ENCODE results near the gene POLR2C. TPM values are rescaled to one million over a fixed set of nuclear protein-coding genes. Genes with fewer than 3 reads are reported as not detected.

POLR2C gene
- total and polyA plus RNA-seq, 2 of the 13 experiments (the other 11 are each of a cell fraction or from before 2014, with no cell fraction given): 104 to 216 TPM

DNA sequence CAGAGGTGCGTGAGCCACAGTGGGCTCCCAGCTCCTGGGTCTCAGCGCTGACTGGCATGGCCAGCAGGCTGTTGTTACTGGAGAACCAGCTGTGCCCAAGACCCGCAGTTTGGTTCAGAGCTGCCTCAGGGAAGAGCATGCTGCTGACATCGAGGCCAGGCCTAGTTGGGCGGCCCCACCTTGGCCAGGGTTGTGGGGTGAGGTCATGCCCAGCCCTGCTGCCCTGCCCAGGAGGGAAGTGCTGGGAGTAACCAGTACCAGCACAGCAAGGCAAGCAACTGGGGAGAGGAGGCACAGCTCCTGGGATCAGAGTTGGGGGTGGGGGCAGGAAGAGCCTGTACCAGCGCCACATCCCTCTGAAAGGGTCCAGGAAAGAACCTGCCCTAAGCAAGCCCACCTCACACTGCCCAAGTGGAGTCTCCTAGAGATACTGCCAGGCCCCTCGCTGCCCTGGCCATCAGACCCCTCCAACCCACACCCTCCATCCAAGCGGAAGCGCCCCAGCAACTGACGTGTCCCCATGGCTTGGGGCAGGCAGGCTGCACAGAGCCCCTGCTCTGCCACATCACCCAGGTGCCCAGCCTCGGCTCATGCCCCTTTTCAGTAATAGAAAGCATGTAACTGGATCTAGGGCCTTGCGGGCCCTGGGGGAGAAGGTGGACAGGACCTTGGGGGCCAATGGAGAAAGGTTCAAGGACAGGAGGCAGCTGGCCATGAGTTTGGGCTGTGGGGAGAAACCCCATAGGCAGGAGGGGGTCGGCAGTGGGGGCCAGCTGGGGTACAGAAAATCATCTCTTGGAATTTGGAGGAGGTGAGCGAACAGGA is 22.8 kb downstream of the POLR2C start (continued):
- TF ChIP-seq MAF1 (CRISPR knock-in tag; IDR thresholded peaks at IDR 0.05; ENCODE audit: borderline replicate concordance): 0 out of 2 replicates have a peak, but pooled peaks have one; percentile 36
- TF ChIP-seq, protein P1, sequence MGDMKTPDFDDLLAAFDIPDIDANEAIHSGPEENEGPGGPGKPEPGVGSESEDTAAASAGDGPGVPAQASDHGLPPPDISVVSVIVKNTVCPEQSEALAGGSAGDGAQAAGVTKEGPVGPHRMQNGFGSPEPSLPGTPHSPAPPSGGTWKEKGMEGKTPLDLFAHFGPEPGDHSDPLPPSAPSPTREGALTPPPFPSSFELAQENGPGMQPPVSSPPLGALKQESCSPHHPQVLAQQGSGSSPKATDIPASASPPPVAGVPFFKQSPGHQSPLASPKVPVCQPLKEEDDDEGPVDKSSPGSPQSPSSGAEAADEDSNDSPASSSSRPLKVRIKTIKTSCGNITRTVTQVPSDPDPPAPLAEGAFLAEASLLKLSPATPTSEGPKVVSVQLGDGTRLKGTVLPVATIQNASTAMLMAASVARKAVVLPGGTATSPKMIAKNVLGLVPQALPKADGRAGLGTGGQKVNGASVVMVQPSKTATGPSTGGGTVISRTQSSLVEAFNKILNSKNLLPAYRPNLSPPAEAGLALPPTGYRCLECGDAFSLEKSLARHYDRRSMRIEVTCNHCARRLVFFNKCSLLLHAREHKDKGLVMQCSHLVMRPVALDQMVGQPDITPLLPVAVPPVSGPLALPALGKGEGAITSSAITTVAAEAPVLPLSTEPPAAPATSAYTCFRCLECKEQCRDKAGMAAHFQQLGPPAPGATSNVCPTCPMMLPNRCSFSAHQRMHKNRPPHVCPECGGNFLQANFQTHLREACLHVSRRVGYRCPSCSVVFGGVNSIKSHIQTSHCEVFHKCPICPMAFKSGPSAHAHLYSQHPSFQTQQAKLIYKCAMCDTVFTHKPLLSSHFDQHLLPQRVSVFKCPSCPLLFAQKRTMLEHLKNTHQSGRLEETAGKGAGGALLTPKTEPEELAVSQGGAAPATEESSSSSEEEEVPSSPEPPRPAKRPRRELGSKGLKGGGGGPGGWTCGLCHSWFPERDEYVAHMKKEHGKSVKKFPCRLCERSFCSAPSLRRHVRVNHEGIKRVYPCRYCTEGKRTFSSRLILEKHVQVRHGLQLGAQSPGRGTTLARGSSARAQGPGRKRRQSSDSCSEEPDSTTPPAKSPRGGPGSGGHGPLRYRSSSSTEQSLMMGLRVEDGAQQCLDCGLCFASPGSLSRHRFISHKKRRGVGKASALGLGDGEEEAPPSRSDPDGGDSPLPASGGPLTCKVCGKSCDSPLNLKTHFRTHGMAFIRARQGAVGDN (CRISPR knock-in tag; IDR thresholded peaks at IDR 0.05): peak; percentile 73
- TF ChIP-seq ATF7-NPFF (CRISPR knock-in tag; IDR thresholded peaks at IDR 0.05; ENCODE audit: low read depth): 0 out of 2 replicates have a peak, but pooled peaks have one; percentile 33
- TF ChIP-seq SP4 (CRISPR knock-in tag; IDR thresholded peaks at IDR 0.05): peak; percentile 33; the same call in 1 of the 2 replicates
- no peak for TF ChIP-seq HNRNPH1 (optimal IDR thresholded peaks at IDR 0.05; ENCODE audit: low read depth, low read length)
- TF ChIP-seq ZBTB38 (CRISPR knock-in tag; IDR thresholded peaks at IDR 0.05): peak; percentile 62; the same call in 1 of the 2 replicates
- no peak for TF ChIP-seq ZNF558 (CRISPR knock-in tag; IDR thresholded peaks at IDR 0.05; ENCODE audit: borderline replicate concordance)
- TF ChIP-seq ZNF605 (CRISPR knock-in tag; IDR thresholded peaks at IDR 0.05): peak; percentile 81; the same call in 1 of the 2 replicates
- TF ChIP-seq ZNF510 (CRISPR knock-in tag; IDR thresholded peaks at IDR 0.05; ENCODE audit: low read depth): no peak
- 0 out of 2 replicates have a peak, but pooled peaks have one; percentile 2 for TF ChIP-seq HDAC1 (CRISPR knock-in tag; IDR thresholded peaks at IDR 0.05)
- TF ChIP-seq NRL (CRISPR knock-in tag; IDR thresholded peaks at IDR 0.05; ENCODE audit: borderline replicate concordance): peak; percentile 12; the same call in 1 of the 2 replicates
- TF ChIP-seq ZSCAN21 (CRISPR knock-in tag; IDR thresholded peaks at IDR 0.05; ENCODE audit: borderline replicate concordance): 0 out of 2 replicates have a peak, but pooled peaks have one; percentile 58
- TF ChIP-seq ZFX (CRISPR knock-in tag; IDR thresholded peaks at IDR 0.05; ENCODE audit: low read depth): peak; percentile 60
- TF ChIP-seq GFI1 (CRISPR knock-in tag; IDR thresholded peaks at IDR 0.05; ENCODE audit: borderline replicate concordance): no peak
- TF ChIP-seq ADNP (CRISPR knock-in tag; IDR thresholded peaks at IDR 0.05): 0 out of 2 replicates have a peak, but pooled peaks have one; percentile 52
- TF ChIP-seq MYC (CRISPR knock-in tag; IDR thresholded peaks at IDR 0.05; ENCODE audit: borderline replicate concordance): peak; percentile 18; the same call in 1 of the 2 replicates
- peak; percentile 33; the same call in 1 of the 2 replicates for TF ChIP-seq SAP130 (CRISPR knock-in tag; IDR thresholded peaks at IDR 0.05; ENCODE audit: low read depth)
- 0 out of 2 replicates have a peak, but pooled peaks have one; percentile 4 for TF ChIP-seq FOXA3 (CRISPR knock-in tag; IDR thresholded peaks at IDR 0.05)
- no peak; the same call in 1 of the 2 replicates for TF ChIP-seq YEATS4 (CRISPR knock-in tag; IDR thresholded peaks at IDR 0.05; ENCODE audit: borderline replicate concordance)
- 0 out of 2 replicates have a peak, but pooled peaks have one; percentile 42 for TF ChIP-seq ZBTB7A (CRISPR knock-in tag; IDR thresholded peaks at IDR 0.05)
- peak; percentile 13 for TF ChIP-seq HNRNPLL (IDR thresholded peaks at IDR 0.05; ENCODE audit: low read depth, low read length, poor library complexity, severe bottlenecking)
- TF ChIP-seq, protein P2, sequence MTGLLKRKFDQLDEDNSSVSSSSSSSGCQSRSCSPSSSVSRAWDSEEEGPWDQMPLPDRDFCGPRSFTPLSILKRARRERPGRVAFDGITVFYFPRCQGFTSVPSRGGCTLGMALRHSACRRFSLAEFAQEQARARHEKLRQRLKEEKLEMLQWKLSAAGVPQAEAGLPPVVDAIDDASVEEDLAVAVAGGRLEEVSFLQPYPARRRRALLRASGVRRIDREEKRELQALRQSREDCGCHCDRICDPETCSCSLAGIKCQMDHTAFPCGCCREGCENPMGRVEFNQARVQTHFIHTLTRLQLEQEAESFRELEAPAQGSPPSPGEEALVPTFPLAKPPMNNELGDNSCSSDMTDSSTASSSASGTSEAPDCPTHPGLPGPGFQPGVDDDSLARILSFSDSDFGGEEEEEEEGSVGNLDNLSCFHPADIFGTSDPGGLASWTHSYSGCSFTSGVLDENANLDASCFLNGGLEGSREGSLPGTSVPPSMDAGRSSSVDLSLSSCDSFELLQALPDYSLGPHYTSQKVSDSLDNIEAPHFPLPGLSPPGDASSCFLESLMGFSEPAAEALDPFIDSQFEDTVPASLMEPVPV (CRISPR knock-in tag; IDR thresholded peaks at IDR 0.05): 0 out of 2 replicates have a peak, but pooled peaks have one; percentile 7
- peak; percentile 86; the same call in 1 of the 2 replicates for TF ChIP-seq GZF1 (CRISPR knock-in tag; IDR thresholded peaks at IDR 0.05)
- peak; percentile 11; the same call in 1 of the 2 replicates for TF ChIP-seq ZNF501 (CRISPR knock-in tag; IDR thresholded peaks at IDR 0.05)
